Transverse colon (tissue), 3 donors: ENCODE measurements around the gene S100A14.

ENCODE experiments used
- EP300 ChIP-seq: sonication (generic); formaldehyde crosslinking; IDR thresholded peaks from one replicate; pipeline ENCODE4 v1.6.1; 2017; ENCODE audit warnings: antibody characterized with exemption, low read depth
- POLR2A ChIP-seq: fragments of 450-650 bp; IDR thresholded peaks from one replicate; pipeline ENCODE4 v1.6.1; 2016; ENCODE audit warnings: antibody characterized with exemption, mild to moderate bottlenecking, moderate library complexity
- TF ChIP-seq, protein P1 (sequence below), 5 experiments: fragments of 200-600 bp in 3 of 5; fragments of 450-650 bp in 2 of 5; sonication (generic) in 3 of 5; IDR thresholded peaks; 1 replicate in 2 of 5; 2 replicates in 3 of 5; pipeline ENCODE4 v1.5.1; 2016 to 2017; ENCODE audit warnings: antibody characterized with exemption in 5 of 5, inconsistent platforms in 3 of 5, mild to moderate bottlenecking in 2 of 5, moderate library complexity in 1 of 5

DNA sequence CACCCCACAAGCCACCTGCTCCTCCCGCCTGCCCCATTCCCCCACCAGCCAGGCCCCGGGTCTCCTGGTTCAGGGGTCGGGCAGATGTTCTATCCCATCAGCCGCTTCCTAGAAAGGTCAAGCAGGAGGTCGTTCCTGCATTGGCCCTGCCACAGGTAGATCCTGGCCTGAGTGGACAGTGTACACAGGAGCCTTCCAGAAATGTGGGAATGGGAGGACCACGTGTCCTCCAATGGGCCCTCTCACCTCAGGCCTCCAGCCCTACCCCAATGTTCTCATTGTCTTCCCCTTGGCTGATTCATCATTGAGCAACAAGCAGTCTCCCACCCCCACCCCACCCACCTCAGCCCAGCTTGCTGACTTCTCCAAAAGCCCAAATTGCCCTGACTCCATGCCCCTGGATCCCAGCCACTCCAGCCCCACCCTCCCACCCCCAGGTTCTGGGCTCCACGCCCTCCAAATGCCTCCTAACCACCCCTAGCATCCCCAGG is 5.3 kb downstream of the S100A14 start:
- TF ChIP-seq, protein P1, sequence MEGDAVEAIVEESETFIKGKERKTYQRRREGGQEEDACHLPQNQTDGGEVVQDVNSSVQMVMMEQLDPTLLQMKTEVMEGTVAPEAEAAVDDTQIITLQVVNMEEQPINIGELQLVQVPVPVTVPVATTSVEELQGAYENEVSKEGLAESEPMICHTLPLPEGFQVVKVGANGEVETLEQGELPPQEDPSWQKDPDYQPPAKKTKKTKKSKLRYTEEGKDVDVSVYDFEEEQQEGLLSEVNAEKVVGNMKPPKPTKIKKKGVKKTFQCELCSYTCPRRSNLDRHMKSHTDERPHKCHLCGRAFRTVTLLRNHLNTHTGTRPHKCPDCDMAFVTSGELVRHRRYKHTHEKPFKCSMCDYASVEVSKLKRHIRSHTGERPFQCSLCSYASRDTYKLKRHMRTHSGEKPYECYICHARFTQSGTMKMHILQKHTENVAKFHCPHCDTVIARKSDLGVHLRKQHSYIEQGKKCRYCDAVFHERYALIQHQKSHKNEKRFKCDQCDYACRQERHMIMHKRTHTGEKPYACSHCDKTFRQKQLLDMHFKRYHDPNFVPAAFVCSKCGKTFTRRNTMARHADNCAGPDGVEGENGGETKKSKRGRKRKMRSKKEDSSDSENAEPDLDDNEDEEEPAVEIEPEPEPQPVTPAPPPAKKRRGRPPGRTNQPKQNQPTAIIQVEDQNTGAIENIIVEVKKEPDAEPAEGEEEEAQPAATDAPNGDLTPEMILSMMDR (IDR thresholded peaks at IDR 0.05) = no peak
- TF ChIP-seq POLR2A (no peak), EP300 (no peak)
